GM12878 (cell line): ENCODE measurements around the gene SPDYC. TPM values are rescaled to one million over a fixed set of nuclear protein-coding genes. Genes with fewer than 3 reads are reported as not detected.

Source experiments
- ATAC-seq: fragments of 200-7000 bp; cut with Tn5 transposase; 3 replicates; pipeline ENCODE4 v1.9.1; 2020; ENCODE audit warnings: mild to moderate bottlenecking, moderate library complexity
- BruUV-seq: library from RNA; stranded (reverse); fragments of 400-500 nt; replicated peaks from 2 replicates; lab custom pipeline; 2021; lab: Mats Ljungman, UMichigan
- CTCF ChIA-PET: fragments of 300-600 bp; sonication (Branson Sonifier 250); formaldehyde crosslinking; extraction: SDS; loops from one replicate; lab custom pipeline; 2021; ENCODE audit warnings: inconsistent platforms; lab: Yijun Ruan, JAX
- POLR2A ChIA-PET: fragments of 350-600 bp; formaldehyde crosslinking; extraction: SDS; loops from one replicate; lab custom pipeline; 2021; ENCODE audit warnings: inconsistent platforms; lab: Charles Lee
- RAD21 ChIA-PET: fragments of 300-600 bp; sonication (Branson Sonifier 250); formaldehyde crosslinking; loops from one replicate; lab custom pipeline; 2023; ENCODE audit warnings: antibody characterized with exemption; ENCODE audit not compliant: unreplicated experiment; lab: Charles Lee
- SMC1A ChIA-PET: fragments of 300-600 bp; sonication (Branson Sonifier 250); formaldehyde crosslinking; loops from one replicate; lab custom pipeline; 2023; ENCODE audit not compliant: unreplicated experiment, uncharacterized antibody; lab: Charles Lee
- DNase-seq: peaks from one replicate; pipeline ENCODE4 v3.0.0-alpha.2; 2011; ENCODE audit warnings: low read depth, low spot score
- FAIRE-seq: peaks from 3 replicates; lab custom pipeline; 2011; peaks lifted over from hg19 to GRCh38; lab: Jason Lieb, UNC
- H2AFZ ChIP-seq: 2 replicates; pipeline ENCODE4 v1.6.0; 2011; ENCODE audit warnings: low read depth, low read length, control low read depth; ENCODE audit not compliant: control insufficient read depth
- H3K27ac ChIP-seq: 2 replicates; pipeline ENCODE4 v1.5.1; 2011; ENCODE audit warnings: control low read depth; ENCODE audit not compliant: control insufficient read depth, insufficient read depth
- H3K27me3 ChIP-seq, 2 experiments: replicated peaks in 1 of 2; 2 replicates each; pipeline versions ENCODE4 v1.6.0 to v1.6.1; 2011; ENCODE audit warnings: low read length in 1 of 2; ENCODE audit not compliant: control insufficient read depth in 2 of 2, insufficient read depth in 2 of 2
- H3K36me3 ChIP-seq, 2 experiments: 2 replicates each; pipeline ENCODE4 v1.5.1; 2011; ENCODE audit warnings: low read length in 1 of 2; ENCODE audit not compliant: control insufficient read depth in 2 of 2, insufficient read depth in 2 of 2
- H3K4me1 ChIP-seq: 2 replicates; pipeline ENCODE4 v1.6.1; 2011; ENCODE audit warnings: mild to moderate bottlenecking, low read length, moderate library complexity, mixed read lengths; ENCODE audit not compliant: control insufficient read depth, insufficient read depth
- H3K4me2 ChIP-seq: 2 replicates; pipeline ENCODE4 v1.6.0; 2011; ENCODE audit warnings: control low read depth; ENCODE audit not compliant: control insufficient read depth, insufficient read depth
- H3K4me3 ChIP-seq: fragments of 200-600 bp; sonication (generic); 2 replicates; pipeline ENCODE4 v1.5.1; 2016
- H3K79me2 ChIP-seq: 2 replicates; pipeline ENCODE4 v1.6.0; 2011; ENCODE audit warnings: low read length; ENCODE audit not compliant: control insufficient read depth, insufficient read depth
- H3K9ac ChIP-seq: 2 replicates; pipeline ENCODE4 v1.8.0; 2011; ENCODE audit warnings: low read length, control low read depth, mixed read lengths; ENCODE audit not compliant: control insufficient read depth, insufficient read depth
- H3K9me3 ChIP-seq: replicated peaks from 3 replicates; pipeline ENCODE4 v1.5.1; 2011; ENCODE audit warnings: mild to moderate bottlenecking, low read length; ENCODE audit not compliant: control insufficient read depth, insufficient read depth
- H4K20me1 ChIP-seq: 2 replicates; pipeline ENCODE4 v1.6.0; 2011; ENCODE audit not compliant: control insufficient read depth, insufficient read depth
- CREM ChIP-seq: IDR thresholded peaks from 2 replicates; pipeline ENCODE4 v1.6.1; 2014; ENCODE audit warnings: antibody characterized with exemption, low read depth
- MXI1 ChIP-seq: fragments of 150-350 bp; IDR thresholded peaks from 2 replicates; pipeline ENCODE4 v1.6.1; 2011; ENCODE audit warnings: low read depth, mild to moderate bottlenecking, inconsistent platforms, low read length, improper control_type of control experiment
- NFYA ChIP-seq: IDR thresholded peaks from 2 replicates; pipeline ENCODE4 v1.6.1; 2011; ENCODE audit warnings: low read depth, mild to moderate bottlenecking, low read length, improper control_type of control experiment, borderline replicate concordance
- NRF1 ChIP-seq: conservative IDR thresholded peaks from 2 replicates; pipeline ENCODE4 v1.6.1; 2011; ENCODE audit warnings: mild to moderate bottlenecking, low read depth, low read length, improper control_type of control experiment
- POLR2A ChIP-seq: IDR thresholded peaks from 2 replicates; pipeline ENCODE4 v1.6.1; 2011; ENCODE audit warnings: low read depth, mild to moderate bottlenecking, low read length
- RUNX3 ChIP-seq: IDR thresholded peaks from 2 replicates; pipeline ENCODE4 v1.6.1; 2012; ENCODE audit warnings: low read length, inconsistent platforms
- SPI1 ChIP-seq: IDR thresholded peaks from 2 replicates; pipeline ENCODE4 v1.6.1; 2011; ENCODE audit warnings: low read depth, mild to moderate bottlenecking, low read length, moderate library complexity, borderline replicate concordance; ENCODE audit not compliant: insufficient read depth
- WRNIP1 ChIP-seq: IDR thresholded peaks from 2 replicates; pipeline ENCODE4 v1.6.1; 2011; ENCODE audit warnings: low read depth, low read length, improper control_type of control experiment, borderline replicate concordance
- ZNF274 ChIP-seq: IDR thresholded peaks from one replicate; pipeline ENCODE4 v1.8.0; 2011; ENCODE audit not compliant: insufficient read length, insufficient read depth
- ZSCAN29 ChIP-seq: fragments of 450-650 bp; IDR thresholded peaks from 2 replicates; pipeline ENCODE4 v1.6.1; 2017; ENCODE audit warnings: mild to moderate bottlenecking, moderate library complexity
- WGBS: methylation state at CpG from one replicate; pipeline ENCODE4 v1.1.6; 2016; ENCODE audit warnings: low lambda C conversion rate; ENCODE audit not compliant: insufficient replicate concordance, insufficient coverage; ENCODE audit errors: missing lambda C conversion rate; 5-methylcytosine and 5-hydroxymethylcytosine counted together
- in situ Hi-C: fragments of 300-500 bp; cut with MboI; formaldehyde crosslinking; loops from 9 replicates; pipeline ENCODE4 v1.14.3; 2018; ENCODE audit warnings: mixed read lengths
- intact Hi-C: fragments of 100-400 bp; cut with micrococcal nuclease; formaldehyde crosslinking; loops from one replicate; pipeline ENCODE4 v1.14.2; 2022; ENCODE audit not compliant: unreplicated experiment
- polyA plus RNA-seq, 11 experiments: library from polyadenylated mRNA; depleted of rRNA in 4 of 11; unstranded in 6 of 11; stranded (reverse) in 5 of 11; fragments of >200 nt; fragmentation: Nextera tagmentation in 4 of 11; fragmentation: Illumina TruSeq in 1 of 11; extraction: Ambion mirVana in 4 of 11; extraction: Trizol in 1 of 11; gene quantifications; 1 replicate in 1 of 11; 2 replicates in 10 of 11; pipeline versions ENCODE4 v1.2.1 to v1.2.3, GENCODE V29; 2011 to 2016; ENCODE audit warnings: inconsistent platforms in 2 of 11, missing spikeins in 2 of 11, low read depth in 1 of 11
- total RNA-seq, 4 experiments: library from RNA; depleted of rRNA in 3 of 4; stranded (reverse); fragments of >200 nt in 3 of 4; fragmentation: Illumina TruSeq in 1 of 4; extraction: Trizol in 1 of 4; gene quantifications; 2 replicates each; pipeline versions ENCODE4 v1.2.1 to v1.2.3, GENCODE V29; 2013 to 2021
- TF ChIP-seq, protein P1 (sequence below): fragments of 450-650 bp; IDR thresholded peaks from 2 replicates; pipeline ENCODE4 v1.6.1; 2016; ENCODE audit warnings: mild to moderate bottlenecking, moderate library complexity, borderline replicate concordance
- TF ChIP-seq, protein P2 (sequence below), 3 experiments: IDR thresholded peaks in 2 of 3; conservative IDR thresholded peaks in 1 of 3; 2 replicates each; pipeline ENCODE4 v1.5.1; 2011; ENCODE audit warnings: low read depth in 3 of 3, low read length in 3 of 3, mild to moderate bottlenecking in 3 of 3, control low read depth in 2 of 3, moderate library complexity in 2 of 3, inconsistent platforms in 1 of 3, mixed read lengths in 1 of 3; ENCODE audit not compliant: control insufficient read depth in 2 of 3, insufficient read depth in 1 of 3; ENCODE audit errors: extremely low read depth in 1 of 3

The SPDYC gene
- total and polyA plus RNA-seq, 10 of the 15 experiments (the other 5 are each of a cell fraction or from before 2014, with no cell fraction given), result not detected

DNA sequence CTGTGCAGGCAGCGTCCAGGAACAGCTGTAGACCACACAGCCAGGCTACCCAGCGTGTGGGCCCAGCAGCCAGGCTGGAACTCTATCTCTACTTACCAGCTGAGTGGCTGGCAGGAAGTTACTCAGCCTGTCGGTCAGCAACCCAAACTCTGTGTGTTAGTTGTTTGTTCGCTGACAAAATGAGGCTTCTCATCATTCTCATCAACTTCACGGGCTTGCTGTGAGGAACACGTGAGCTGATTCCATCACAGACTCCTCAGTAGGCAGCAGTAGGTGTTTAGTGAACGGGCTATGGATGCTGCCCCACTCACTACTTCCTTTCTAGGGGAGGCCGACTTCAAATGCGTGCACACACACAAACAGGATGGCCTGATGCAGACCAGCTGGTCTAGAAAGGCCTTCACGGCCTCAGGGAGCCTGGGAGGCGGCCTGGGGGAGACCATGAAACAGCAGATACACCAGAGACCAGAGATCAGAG is 830 bp upstream of the SPDYC start:
- Histone ChIP-seq H3K9ac (peak overlapping the region; percentile 26; the same call in 1 of the 2 replicates), H3K4me1 (peaks cover 6% of the 10 kb centered on the region), H3K4me2 (no peak overlapping the region), H3K79me2 (no peaks in the 10 kb centered on the region), H3K27me3 (no peaks in the 10 kb centered on the region), H3K36me3 (no peaks in the 10 kb centered on the region), H3K9me3 (no peaks in the 10 kb centered on the region), H4K20me1 (no peaks in the 10 kb centered on the region), H3K4me3 (no peak overlapping the region), H2AFZ (peak overlapping the region; percentile 98), H3K27ac (peak overlapping the region; percentile 16)
- intact Hi-C loops (no loop called here), in situ Hi-C loops (no loop called here)
- ChIA-PET SMC1A (interaction anchor here (0.6 kb wide), 2 partner anchors 11 to 348 kb away, joined by 3 to 4 read pairs; no protein-coding TSS in a partner anchor), RAD21 (no interaction called here), CTCF (interaction anchor here (0.9 to 1.0 kb wide), 2 partner anchors 11 to 34 kb away, joined by 3 to 6 read pairs; no protein-coding TSS in a partner anchor), POLR2A (interaction anchor here (0.5 to 0.8 kb wide), 3 partner anchors 34 to 985 kb away, joined by 3 read pairs; no protein-coding TSS in a partner anchor)
- WGBS, result 14% methylated on average over 11 of the region's 11 CpGs
- no TSS peak for BruUV-seq
- ATAC-seq, result peak; percentile 47; the same call in 2 of the 3 replicates
- no peak for FAIRE-seq
- TF ChIP-seq POLR2A, result peak; percentile 52; the same call in 1 of the 2 replicates
- TF ChIP-seq ZSCAN29, result no peak
- DNase-seq, result no peak

DNA sequence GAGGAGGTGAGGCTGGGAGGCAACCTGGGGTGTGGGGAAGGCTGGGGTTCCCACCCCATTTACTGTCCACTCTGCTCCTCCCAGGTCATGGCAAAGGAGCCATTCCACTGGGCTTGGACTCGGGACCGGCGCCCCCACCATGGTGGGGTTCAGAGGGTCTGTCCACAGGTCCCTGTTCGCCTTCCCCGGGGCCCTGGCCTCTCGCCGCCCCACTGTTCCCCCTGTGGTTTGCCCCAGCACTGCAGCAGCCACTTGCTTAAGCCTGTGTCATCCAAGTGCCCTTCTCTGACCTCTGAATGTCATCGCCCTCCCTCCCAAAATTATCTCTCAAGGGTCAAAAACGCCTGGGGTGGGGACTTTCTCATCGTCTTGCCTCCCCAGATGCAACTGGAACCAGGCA is 2.6 kb downstream of the SPDYC start:
- Histone ChIP-seq H3K9ac (no peak overlapping the region), H3K79me2 (no peaks in the 10 kb centered on the region), H3K4me3 (no peak overlapping the region), H3K4me2 (no peak overlapping the region), H4K20me1 (no peaks in the 10 kb centered on the region), H2AFZ (no peak overlapping the region), H3K27me3 (no peaks in the 10 kb centered on the region), H3K36me3 (no peaks in the 10 kb centered on the region), H3K4me1 (peaks cover 6% of the 10 kb centered on the region), H3K9me3 (no peaks in the 10 kb centered on the region), H3K27ac (no peak overlapping the region)
- ATAC-seq, result no peak
- RAD21 ChIA-PET, result no interaction called here
- WGBS, result 81% methylated on average over 10 of the region's 10 CpGs
- in situ Hi-C loops, result no loop called here
- FAIRE-seq, result no peak
- no peak for DNase-seq
- SMC1A ChIA-PET, result no interaction called here
- CTCF ChIA-PET, result no interaction called here
- POLR2A ChIA-PET, result no interaction called here
- BruUV-seq, result no TSS peak
- intact Hi-C loops, result no loop called here
- no peak for TF ChIP-seq RUNX3
- TF ChIP-seq, protein P1, sequence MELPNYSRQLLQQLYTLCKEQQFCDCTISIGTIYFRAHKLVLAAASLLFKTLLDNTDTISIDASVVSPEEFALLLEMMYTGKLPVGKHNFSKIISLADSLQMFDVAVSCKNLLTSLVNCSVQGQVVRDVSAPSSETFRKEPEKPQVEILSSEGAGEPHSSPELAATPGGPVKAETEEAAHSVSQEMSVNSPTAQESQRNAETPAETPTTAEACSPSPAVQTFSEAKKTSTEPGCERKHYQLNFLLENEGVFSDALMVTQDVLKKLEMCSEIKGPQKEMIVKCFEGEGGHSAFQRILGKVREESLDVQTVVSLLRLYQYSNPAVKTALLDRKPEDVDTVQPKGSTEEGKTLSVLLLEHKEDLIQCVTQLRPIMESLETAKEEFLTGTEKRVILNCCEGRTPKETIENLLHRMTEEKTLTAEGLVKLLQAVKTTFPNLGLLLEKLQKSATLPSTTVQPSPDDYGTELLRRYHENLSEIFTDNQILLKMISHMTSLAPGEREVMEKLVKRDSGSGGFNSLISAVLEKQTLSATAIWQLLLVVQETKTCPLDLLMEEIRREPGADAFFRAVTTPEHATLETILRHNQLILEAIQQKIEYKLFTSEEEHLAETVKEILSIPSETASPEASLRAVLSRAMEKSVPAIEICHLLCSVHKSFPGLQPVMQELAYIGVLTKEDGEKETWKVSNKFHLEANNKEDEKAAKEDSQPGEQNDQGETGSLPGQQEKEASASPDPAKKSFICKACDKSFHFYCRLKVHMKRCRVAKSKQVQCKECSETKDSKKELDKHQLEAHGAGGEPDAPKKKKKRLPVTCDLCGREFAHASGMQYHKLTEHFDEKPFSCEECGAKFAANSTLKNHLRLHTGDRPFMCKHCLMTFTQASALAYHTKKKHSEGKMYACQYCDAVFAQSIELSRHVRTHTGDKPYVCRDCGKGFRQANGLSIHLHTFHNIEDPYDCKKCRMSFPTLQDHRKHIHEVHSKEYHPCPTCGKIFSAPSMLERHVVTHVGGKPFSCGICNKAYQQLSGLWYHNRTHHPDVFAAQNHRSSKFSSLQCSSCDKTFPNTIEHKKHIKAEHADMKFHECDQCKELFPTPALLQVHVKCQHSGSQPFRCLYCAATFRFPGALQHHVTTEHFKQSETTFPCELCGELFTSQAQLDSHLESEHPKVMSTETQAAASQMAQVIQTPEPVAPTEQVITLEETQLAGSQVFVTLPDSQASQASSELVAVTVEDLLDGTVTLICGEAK, result no peak
- TF ChIP-seq SPI1, result no peak
- TF ChIP-seq ZNF274, result no peak
- TF ChIP-seq MXI1, result no peak
- TF ChIP-seq NFYA, result no peak
- TF ChIP-seq, protein P2, sequence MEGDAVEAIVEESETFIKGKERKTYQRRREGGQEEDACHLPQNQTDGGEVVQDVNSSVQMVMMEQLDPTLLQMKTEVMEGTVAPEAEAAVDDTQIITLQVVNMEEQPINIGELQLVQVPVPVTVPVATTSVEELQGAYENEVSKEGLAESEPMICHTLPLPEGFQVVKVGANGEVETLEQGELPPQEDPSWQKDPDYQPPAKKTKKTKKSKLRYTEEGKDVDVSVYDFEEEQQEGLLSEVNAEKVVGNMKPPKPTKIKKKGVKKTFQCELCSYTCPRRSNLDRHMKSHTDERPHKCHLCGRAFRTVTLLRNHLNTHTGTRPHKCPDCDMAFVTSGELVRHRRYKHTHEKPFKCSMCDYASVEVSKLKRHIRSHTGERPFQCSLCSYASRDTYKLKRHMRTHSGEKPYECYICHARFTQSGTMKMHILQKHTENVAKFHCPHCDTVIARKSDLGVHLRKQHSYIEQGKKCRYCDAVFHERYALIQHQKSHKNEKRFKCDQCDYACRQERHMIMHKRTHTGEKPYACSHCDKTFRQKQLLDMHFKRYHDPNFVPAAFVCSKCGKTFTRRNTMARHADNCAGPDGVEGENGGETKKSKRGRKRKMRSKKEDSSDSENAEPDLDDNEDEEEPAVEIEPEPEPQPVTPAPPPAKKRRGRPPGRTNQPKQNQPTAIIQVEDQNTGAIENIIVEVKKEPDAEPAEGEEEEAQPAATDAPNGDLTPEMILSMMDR (IDR thresholded peaks at IDR 0.05 in 2 of 3, conservative IDR thresholded peaks at IDR 0.05 in 1 of 3; ENCODE audit: control insufficient read depth in 2 of 3, extremely low read depth in 1 of 3, insufficient read depth in 1 of 3, low read depth in 3 of 3, low read length in 3 of 3), result no peak
- no peak for TF ChIP-seq WRNIP1
- TF ChIP-seq CREM, result no peak
- TF ChIP-seq NRF1, result no peak
